Epithelial cell of proximal tubule (primary cell): Measurements from ENCODE around the gene WBP11. TPM values are rescaled to one million over a fixed set of nuclear protein-coding genes. Genes with fewer than 3 reads are reported as not detected.

Experiments used
- DNase-seq: peaks from one replicate; pipeline ENCODE4 v3.0.0-alpha.2; 2011; ENCODE audit warnings: low read depth
- H3K4me3 ChIP-seq: 2 replicates; pipeline ENCODE4 v1.5.1; 2011; ENCODE audit warnings: low read depth, mild to moderate bottlenecking, low read length
- total RNA-seq: library from RNA; depleted of rRNA; stranded (reverse); fragments of >200 nt; gene quantifications from 2 replicates; pipeline ENCODE4 v1.2.3, GENCODE V29; 2015
- TF ChIP-seq, protein P1 (sequence below): conservative IDR thresholded peaks from 2 replicates; pipeline ENCODE4 v1.5.1; 2012; ENCODE audit warnings: low read depth, mild to moderate bottlenecking, low read length

WBP11 gene
- total RNA-seq, 1 donor from 2014 or later = 20.4 TPM

GRCh38 chr12:14839262-14839661 lies 36.0 kb upstream of the WBP11 start:
- no peak for DNase-seq
- TF ChIP-seq, protein P1, sequence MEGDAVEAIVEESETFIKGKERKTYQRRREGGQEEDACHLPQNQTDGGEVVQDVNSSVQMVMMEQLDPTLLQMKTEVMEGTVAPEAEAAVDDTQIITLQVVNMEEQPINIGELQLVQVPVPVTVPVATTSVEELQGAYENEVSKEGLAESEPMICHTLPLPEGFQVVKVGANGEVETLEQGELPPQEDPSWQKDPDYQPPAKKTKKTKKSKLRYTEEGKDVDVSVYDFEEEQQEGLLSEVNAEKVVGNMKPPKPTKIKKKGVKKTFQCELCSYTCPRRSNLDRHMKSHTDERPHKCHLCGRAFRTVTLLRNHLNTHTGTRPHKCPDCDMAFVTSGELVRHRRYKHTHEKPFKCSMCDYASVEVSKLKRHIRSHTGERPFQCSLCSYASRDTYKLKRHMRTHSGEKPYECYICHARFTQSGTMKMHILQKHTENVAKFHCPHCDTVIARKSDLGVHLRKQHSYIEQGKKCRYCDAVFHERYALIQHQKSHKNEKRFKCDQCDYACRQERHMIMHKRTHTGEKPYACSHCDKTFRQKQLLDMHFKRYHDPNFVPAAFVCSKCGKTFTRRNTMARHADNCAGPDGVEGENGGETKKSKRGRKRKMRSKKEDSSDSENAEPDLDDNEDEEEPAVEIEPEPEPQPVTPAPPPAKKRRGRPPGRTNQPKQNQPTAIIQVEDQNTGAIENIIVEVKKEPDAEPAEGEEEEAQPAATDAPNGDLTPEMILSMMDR = no peak

DNA sequence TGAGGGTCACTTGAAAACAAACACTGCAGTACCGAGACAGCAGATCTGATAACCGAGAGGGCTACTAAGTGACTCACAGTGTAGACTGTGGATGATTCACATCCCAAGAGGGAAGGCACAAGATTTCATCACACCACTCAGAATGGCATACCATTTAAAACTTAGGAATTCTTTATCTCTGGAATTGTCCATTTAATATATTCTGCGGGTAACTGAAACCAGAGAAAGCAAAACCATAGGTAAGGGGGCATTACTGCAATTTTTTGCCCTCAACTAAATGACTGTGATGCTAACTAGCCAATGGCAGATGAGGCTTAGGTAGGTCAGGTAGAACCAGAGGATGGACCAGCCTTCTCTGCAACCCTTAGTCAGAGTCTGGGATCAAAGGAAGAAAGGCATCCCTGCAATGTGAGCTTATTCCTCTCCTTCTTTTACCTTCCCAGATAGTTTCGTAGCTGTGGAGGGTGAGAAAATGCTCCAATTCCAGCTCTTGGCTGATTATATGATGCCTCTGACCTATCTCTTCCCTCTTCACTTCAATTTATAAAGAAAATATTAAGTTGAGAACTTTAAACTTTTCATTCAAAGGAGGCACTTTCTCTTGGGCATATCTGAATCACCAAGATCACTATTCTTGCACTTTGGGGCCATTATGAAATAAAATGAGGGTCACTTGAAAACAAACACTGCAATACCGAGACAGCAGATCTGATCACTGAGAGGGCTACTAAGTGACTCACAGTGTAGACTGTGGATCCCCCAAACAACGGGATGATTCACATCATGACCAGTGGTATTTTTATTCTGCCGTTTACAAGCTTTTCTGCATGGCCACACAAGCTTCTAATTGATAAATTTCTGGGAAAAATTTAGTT lies 33.3 kb upstream of the WBP11 start:
- TF ChIP-seq, protein P1 = no peak
- DNase-seq = peak; percentile 88
- H3K4me3 ChIP-seq = no peak overlapping the region

More at GRCh38 chr12:14839262-14839661, 36.0 kb upstream of the WBP11 start:
- H3K4me3 ChIP-seq = no peak overlapping the region

GRCh38 chr12:14834509-14834908 lies 31.2 kb upstream of the WBP11 start:
- TF ChIP-seq, protein P1 = no peak
- no peak overlapping the region for H3K4me3 ChIP-seq
- no peak for DNase-seq

DNA sequence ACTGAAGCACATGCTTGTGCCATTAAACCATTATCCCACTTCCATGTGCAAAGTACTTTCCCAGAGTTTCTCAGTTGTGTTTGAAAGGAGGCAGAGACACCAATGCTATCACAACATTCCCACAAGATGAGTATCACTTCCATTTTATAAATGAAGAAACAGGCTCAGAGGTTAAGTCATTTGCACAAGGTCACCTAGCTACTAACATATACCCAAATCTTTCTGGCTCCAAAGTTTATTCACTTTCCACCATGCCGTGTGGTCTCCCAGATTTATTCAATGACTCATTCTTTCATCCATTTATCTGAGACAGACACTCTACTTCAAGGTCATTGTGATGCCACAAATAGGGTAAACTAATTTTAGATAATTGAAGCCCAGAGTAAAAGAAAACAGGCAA lies 30.7 kb upstream of the WBP11 start:
- H3K4me3 ChIP-seq = no peak overlapping the region
- no peak for DNase-seq
- TF ChIP-seq, protein P1 = no peak

DNA sequence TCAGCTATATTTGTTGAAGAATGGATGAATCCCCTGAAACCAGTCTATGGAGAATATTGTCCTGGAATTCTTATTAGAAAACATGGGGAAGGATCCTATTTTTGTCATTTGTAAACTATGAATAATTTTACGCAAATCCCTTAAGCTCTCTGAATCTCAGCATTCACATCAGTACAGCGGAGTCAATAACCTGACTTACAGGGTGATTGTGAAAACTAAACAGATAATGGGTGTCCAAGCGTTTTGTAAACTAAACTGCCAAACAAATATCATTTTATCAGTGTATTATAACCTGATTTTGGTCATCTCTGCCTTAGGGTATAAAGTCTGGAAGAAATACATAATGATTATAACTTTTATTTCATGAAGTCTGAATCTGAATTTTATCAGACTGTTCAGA lies 30.1 kb upstream of the WBP11 start:
- H3K4me3 ChIP-seq = no peak overlapping the region
- no peak for DNase-seq
- TF ChIP-seq, protein P1 = no peak

DNA sequence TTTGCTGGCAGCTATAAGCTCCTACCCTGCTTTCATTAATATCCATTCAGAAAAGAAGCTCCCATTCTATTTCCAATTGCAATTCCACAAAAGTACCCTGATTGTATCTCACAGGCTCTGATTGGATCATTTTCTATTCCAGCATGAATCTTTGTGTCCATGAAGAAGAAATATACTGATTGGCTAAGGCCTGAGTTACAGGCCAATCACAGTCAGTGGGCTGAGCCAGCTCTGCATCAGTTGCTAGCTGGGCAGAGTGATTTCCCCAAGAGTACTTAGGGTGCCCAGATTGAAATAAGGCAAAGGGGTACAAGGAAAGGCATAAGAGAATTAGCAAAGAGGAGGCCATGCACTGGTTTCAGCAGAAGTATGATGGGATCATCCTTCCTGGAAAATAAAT lies 25.6 kb upstream of the WBP11 start:
- H3K4me3 ChIP-seq = no peak overlapping the region
- DNase-seq = no peak
- TF ChIP-seq, protein P1 = no peak

DNA sequence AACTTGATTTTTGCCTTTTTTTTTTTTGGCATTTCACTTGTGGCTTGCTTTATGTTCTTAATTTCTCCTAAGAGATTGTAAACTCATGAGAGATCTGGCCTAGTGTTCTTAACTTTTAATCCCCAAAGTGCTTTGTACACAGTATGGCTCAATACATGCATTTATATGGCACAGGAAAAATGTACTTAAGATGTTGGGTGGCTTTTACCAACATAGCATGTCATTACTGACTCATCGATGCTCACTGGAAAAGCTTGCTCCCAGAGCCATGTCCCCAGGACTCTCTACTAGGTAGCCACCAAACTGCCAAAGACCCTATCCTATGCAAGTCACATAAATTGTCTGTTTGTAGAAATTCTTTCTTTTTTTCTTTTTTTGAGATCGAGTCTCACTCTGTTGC lies 23.8 kb upstream of the WBP11 start:
- TF ChIP-seq, protein P1 = no peak
- no peak for DNase-seq
- H3K4me3 ChIP-seq = no peak overlapping the region
